Central memory CD8-positive, alpha-beta T cell (primary cell): ENCODE measurements around the gene PGAP3.
"Not testable (repeated sequence)": the region's sequence is repeated elsewhere in the genome, so short reads cannot be mapped to it uniquely, and the experiment has no call there.

Experiments used
- ATAC-seq: fragments of 150-1000 bp; cut with Tn5 transposase; replicated peaks from 2 replicates; pipeline ENCODE4 v1.10.0; 2022; ENCODE audit warnings: mild to moderate bottlenecking, moderate FRiP score, moderate number of reproducible peaks; ENCODE audit not compliant: poor library complexity, severe bottlenecking; ENCODE audit errors: extremely low read depth
- DNase-seq, 2 donors: peaks; one replicate each; pipeline ENCODE4 v3.0.0; 2021; ENCODE audit warnings: low spot score in 2 of 2
- H3K27ac Mint-ChIP-seq: one replicate; pipeline ENCODE4 v1.8.0; 2022; ENCODE audit warnings: low read depth, mild to moderate bottlenecking, moderate library complexity, mixed read lengths
- H3K27me3 Mint-ChIP-seq: one replicate; pipeline ENCODE4 v1.8.0; 2022; ENCODE audit warnings: mixed read lengths
- H3K36me3 Mint-ChIP-seq: one replicate; pipeline ENCODE4 v1.8.0; 2022; ENCODE audit warnings: mild to moderate bottlenecking, moderate library complexity, mixed read lengths; ENCODE audit not compliant: insufficient read depth
- H3K4me1 Mint-ChIP-seq: one replicate; pipeline ENCODE4 v1.8.0; 2022; ENCODE audit warnings: mixed read lengths
- H3K4me3 Mint-ChIP-seq: one replicate; pipeline ENCODE4 v1.8.0; 2022; ENCODE audit warnings: mild to moderate bottlenecking, moderate library complexity, mixed read lengths
- H3K9me3 Mint-ChIP-seq: one replicate; pipeline ENCODE4 v1.8.0; 2022; ENCODE audit warnings: mixed read lengths

Gene PGAP3

GRCh38 chr17:39699157-39699817 lies 11.4 kb upstream of the PGAP3 start:
- H3K4me1 Mint-ChIP-seq, ATAC-seq, DNase-seq, H3K27ac Mint-ChIP-seq, H3K9me3 Mint-ChIP-seq, H3K36me3 Mint-ChIP-seq: not testable (repeated sequence)
- H3K27me3 Mint-ChIP-seq, result peaks cover 48% of the 10 kb centered on the region
- H3K4me3 Mint-ChIP-seq, result peak overlapping the region; percentile 39

GRCh38 chr17:39697961-39698360 lies 10.1 kb upstream of the PGAP3 start:
- peak overlapping the region; percentile 47 for H3K27ac Mint-ChIP-seq
- no peak overlapping the region for H3K4me3 Mint-ChIP-seq
- H3K4me1 Mint-ChIP-seq, result peaks cover 6% of the 10 kb centered on the region
- no peaks in the 10 kb centered on the region for H3K36me3 Mint-ChIP-seq
- DNase-seq, result no peak
- no peaks in the 10 kb centered on the region for H3K9me3 Mint-ChIP-seq
- no peak for ATAC-seq
- H3K27me3 Mint-ChIP-seq, result peaks cover 48% of the 10 kb centered on the region

- peaks cover 45% of the 10 kb centered on the region for H3K27me3 Mint-ChIP-seq
- no peaks in the 10 kb centered on the region for H3K9me3 Mint-ChIP-seq
- no peak overlapping the region for H3K27ac Mint-ChIP-seq
- peaks cover 6% of the 10 kb centered on the region for H3K4me1 Mint-ChIP-seq
- no peak overlapping the region for H3K4me3 Mint-ChIP-seq
- ATAC-seq (no peak), DNase-seq (no peak)
- no peaks in the 10 kb centered on the region for H3K36me3 Mint-ChIP-seq
These were observed 8.9 kb upstream of the PGAP3 start for GRCh38 chr17:39696731-39697130.

- Mint-ChIP-seq H3K27me3 (peaks cover 29% of the 10 kb centered on the region), H3K36me3 (no peaks in the 10 kb centered on the region), H3K27ac (no peak overlapping the region), H3K4me1 (peaks cover 6% of the 10 kb centered on the region), H3K4me3 (no peak overlapping the region), H3K9me3 (no peaks in the 10 kb centered on the region)
- ATAC-seq (no peak), DNase-seq (no peak)
These were observed 7.2 kb upstream of the PGAP3 start for GRCh38 chr17:39695089-39695474.

GRCh38 chr17:39694593-39694992 lies 6.7 kb upstream of the PGAP3 start:
- Mint-ChIP-seq H3K27ac (no peak overlapping the region), H3K9me3 (no peaks in the 10 kb centered on the region), H3K36me3 (no peaks in the 10 kb centered on the region), H3K4me1 (peaks cover 3% of the 10 kb centered on the region), H3K27me3 (peaks cover 24% of the 10 kb centered on the region), H3K4me3 (no peak overlapping the region)
- DNase-seq, result no peak
- no peak for ATAC-seq

GRCh38 chr17:39688945-39689344 lies 1.1 kb upstream of the PGAP3 start:
- Mint-ChIP-seq H3K27ac (peak overlapping the region; percentile 99), H3K36me3 (peaks cover 6% of the 10 kb centered on the region), H3K9me3 (peaks cover 8% of the 10 kb centered on the region), H3K27me3 (no peaks in the 10 kb centered on the region), H3K4me1 (peaks cover 35% of the 10 kb centered on the region), H3K4me3 (peak overlapping the region; percentile 95)
- no peak for ATAC-seq
- DNase-seq, result no peak

- no peak for ATAC-seq
- Mint-ChIP-seq H3K4me1 (peaks cover 35% of the 10 kb centered on the region), H3K9me3 (peaks cover 8% of the 10 kb centered on the region), H3K27me3 (no peaks in the 10 kb centered on the region), H3K4me3 (peak overlapping the region; percentile 95), H3K27ac (peak overlapping the region; percentile 99), H3K36me3 (peaks cover 7% of the 10 kb centered on the region)
- DNase-seq, result no peak
These were observed 598 bp upstream of the PGAP3 start for GRCh38 chr17:39688475-39688835.

GRCh38 chr17:39687101-39687545 lies 734 bp downstream of the PGAP3 start:
- Mint-ChIP-seq H3K4me1 (peaks cover 35% of the 10 kb centered on the region), H3K27ac (peak overlapping the region; percentile 99), H3K36me3 (peaks cover 11% of the 10 kb centered on the region), H3K4me3 (peak overlapping the region; percentile 95), H3K9me3 (peaks cover 8% of the 10 kb centered on the region), H3K27me3 (no peaks in the 10 kb centered on the region)
- DNase-seq (no peak), ATAC-seq (no peak)

- H3K9me3 Mint-ChIP-seq, result peaks cover 8% of the 10 kb centered on the region
- DNase-seq (no peak), ATAC-seq (no peak)
- no peak overlapping the region for H3K27ac Mint-ChIP-seq
- peaks cover 15% of the 10 kb centered on the region for H3K36me3 Mint-ChIP-seq
- no peaks in the 10 kb centered on the region for H3K27me3 Mint-ChIP-seq
- H3K4me3 Mint-ChIP-seq, result no peak overlapping the region
- peaks cover 53% of the 10 kb centered on the region for H3K4me1 Mint-ChIP-seq
These were observed 3.3 kb downstream of the PGAP3 start for GRCh38 chr17:39684369-39685192.

- DNase-seq, result no peak
- H3K27me3 Mint-ChIP-seq, result no peaks in the 10 kb centered on the region
- no peak for ATAC-seq
- peaks cover 56% of the 10 kb centered on the region for H3K4me1 Mint-ChIP-seq
- H3K9me3 Mint-ChIP-seq, result peaks cover 3% of the 10 kb centered on the region
- H3K4me3 Mint-ChIP-seq, result no peak overlapping the region
- no peak overlapping the region for H3K27ac Mint-ChIP-seq
- peaks cover 18% of the 10 kb centered on the region for H3K36me3 Mint-ChIP-seq
These were observed 4.4 kb downstream of the PGAP3 start for GRCh38 chr17:39683295-39683939.

GRCh38 chr17:39679521-39680192 lies 8.2 kb downstream of the PGAP3 start:
- peak; percentile 77 for ATAC-seq
- DNase-seq, result peak in 1 of 2 donors; percentile 27
- peak overlapping the region; percentile 98 for H3K27ac Mint-ChIP-seq
- H3K4me3 Mint-ChIP-seq, result peak overlapping the region; percentile 58
- H3K9me3 Mint-ChIP-seq, result no peaks in the 10 kb centered on the region
- H3K4me1 Mint-ChIP-seq, result peaks cover 68% of the 10 kb centered on the region
- no peaks in the 10 kb centered on the region for H3K27me3 Mint-ChIP-seq
- H3K36me3 Mint-ChIP-seq, result peaks cover 19% of the 10 kb centered on the region

GRCh38 chr17:39678340-39679116 lies 9.3 kb downstream of the PGAP3 start:
- peaks cover 63% of the 10 kb centered on the region for H3K4me1 Mint-ChIP-seq
- no peak for ATAC-seq
- no peaks in the 10 kb centered on the region for H3K9me3 Mint-ChIP-seq
- H3K27me3 Mint-ChIP-seq, result no peaks in the 10 kb centered on the region
- no peak for DNase-seq
- peak overlapping the region; percentile 98 for H3K27ac Mint-ChIP-seq
- peaks cover 14% of the 10 kb centered on the region for H3K36me3 Mint-ChIP-seq
- H3K4me3 Mint-ChIP-seq, result peak overlapping the region; percentile 25
